Epidermal melanocyte (primary cell): Measurements from ENCODE around the gene PBX4.

Experiments used
- DNase-seq: peaks from one replicate; pipeline ENCODE4 v3.0.0; 2011; ENCODE audit warnings: low spot score; ENCODE audit not compliant: insufficient read length

Gene PBX4

DNA sequence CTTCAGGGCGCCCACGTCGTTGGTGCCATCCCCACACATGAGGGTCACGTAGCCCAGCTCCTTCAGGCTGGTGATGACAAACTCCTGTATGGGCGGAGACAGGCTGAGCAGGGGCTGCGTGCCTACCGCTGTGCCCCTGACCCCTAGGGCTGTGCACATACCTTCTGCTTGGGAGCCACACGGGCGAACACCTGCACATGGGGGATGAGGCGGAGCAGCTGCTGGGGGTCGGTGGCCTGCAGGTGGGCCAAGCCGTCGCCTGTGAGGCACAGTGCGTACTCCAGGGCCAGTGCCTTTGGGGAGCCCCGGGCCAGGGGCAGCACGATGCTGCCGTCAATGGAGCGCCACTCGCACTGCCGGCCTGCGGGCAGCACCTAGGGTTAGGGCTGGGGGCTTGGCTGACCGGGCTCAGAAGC, 31.1 kb upstream of the PBX4 start:
- peak; percentile 8 for DNase-seq

DNA sequence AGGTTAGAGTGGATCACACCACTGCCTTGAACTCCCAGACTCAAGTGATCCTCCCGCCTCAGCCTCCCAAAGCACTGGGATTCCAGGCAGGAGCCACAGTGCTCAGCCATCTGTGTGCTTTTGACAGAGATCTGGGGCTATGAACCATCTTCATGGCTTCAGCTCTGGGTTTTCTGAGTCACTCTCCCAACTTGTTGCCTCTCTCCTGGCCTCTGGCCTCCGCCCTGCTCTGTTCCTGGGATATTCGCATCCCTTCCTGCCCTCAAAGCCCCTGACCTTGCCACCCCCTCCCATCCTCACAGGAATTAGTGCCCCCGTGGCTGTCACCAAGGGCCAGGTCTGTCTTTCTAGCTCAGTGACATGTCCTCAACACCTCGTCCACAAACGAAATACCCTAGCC, 30.7 kb upstream of the PBX4 start:
- peak; percentile 3 for DNase-seq

DNA sequence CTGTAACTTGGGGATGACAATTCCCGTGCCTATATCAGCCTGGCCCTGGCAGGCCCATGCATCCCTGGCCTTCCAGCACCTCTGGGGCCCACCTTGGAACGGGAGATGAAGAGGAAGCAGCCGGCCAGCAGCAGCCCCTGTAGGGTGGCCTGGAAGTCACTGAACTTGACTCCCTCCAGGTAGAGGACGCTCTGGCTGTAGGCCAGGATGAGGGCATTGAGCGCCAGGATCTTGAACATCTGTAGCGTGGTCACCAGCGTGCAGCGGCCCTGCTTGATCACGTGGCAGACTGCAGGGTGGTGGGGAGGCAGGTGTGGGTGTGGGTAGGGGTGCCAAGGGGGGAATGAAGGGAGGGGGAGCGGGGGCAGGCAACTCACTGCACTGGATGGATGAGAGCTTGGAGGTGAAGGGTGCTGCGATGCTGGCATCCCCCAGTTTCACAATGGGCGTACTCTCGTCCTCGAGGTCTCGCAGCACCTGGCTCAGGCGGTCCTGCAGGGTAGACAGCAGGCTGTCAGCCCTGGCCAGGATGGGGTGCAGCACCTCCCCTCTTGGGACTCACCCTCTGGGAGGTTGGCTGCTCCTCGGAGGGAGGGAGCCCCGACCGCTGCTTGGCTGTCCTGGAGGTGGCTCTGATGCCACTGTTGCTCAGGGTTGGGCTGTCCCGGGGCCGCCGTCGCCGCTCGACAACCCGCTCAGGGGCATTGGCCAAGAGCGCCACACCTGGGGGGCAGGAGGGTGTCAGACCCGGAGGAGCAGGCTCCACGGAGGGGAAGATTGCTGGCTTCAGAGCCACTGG, 28.7 kb upstream of the PBX4 start:
- DNase-seq = no peak

DNA sequence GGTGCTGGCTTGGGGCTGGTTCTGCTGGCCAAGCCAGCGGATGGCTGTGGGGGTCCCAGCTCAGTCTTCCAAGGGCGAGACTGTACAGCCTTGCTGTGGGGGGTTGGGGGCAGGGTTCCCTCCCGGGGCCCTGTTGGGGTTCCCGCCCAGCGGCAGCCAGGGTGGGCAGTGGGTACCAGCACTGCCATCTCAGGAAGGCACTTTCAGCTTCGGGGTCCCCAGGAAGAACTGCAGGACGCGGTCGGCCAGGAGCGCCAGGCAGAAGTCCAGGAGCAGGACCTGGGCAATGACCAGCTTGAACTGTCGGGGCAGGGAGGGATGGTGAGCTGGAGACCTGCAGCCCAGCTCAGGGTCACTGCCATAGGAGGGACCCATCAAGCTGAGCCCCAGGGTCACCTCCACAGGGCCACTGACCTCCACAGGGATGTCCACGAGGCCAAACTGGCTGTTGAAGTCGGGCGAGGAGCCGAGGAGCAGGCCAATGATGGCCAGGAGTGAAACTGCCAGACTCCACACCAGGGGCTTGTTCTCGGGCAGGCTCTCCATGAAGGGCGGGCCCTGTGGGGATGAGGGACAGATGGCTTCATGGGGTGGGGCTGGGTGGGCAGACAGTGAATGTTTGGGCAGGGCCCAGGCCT, 26.9 kb upstream of the PBX4 start:
- no peak for DNase-seq

DNA sequence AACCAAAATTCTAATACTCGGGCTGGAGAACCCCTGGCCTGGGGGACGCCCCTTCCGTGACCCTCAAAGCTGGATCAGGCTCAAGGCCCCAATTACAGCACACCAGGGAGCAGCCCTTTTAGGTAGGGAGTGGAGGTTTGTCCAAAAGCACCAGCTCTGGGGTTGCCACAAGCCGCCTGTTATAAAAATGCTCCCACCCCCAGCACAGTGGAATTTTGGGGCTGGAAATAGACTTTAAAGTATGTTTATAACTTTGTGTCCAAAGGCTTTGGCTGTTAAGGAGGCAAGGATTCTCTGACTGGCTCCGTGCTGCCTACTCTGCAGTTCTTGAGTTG, 25.5 kb upstream of the PBX4 start:
- no peak for DNase-seq

DNA sequence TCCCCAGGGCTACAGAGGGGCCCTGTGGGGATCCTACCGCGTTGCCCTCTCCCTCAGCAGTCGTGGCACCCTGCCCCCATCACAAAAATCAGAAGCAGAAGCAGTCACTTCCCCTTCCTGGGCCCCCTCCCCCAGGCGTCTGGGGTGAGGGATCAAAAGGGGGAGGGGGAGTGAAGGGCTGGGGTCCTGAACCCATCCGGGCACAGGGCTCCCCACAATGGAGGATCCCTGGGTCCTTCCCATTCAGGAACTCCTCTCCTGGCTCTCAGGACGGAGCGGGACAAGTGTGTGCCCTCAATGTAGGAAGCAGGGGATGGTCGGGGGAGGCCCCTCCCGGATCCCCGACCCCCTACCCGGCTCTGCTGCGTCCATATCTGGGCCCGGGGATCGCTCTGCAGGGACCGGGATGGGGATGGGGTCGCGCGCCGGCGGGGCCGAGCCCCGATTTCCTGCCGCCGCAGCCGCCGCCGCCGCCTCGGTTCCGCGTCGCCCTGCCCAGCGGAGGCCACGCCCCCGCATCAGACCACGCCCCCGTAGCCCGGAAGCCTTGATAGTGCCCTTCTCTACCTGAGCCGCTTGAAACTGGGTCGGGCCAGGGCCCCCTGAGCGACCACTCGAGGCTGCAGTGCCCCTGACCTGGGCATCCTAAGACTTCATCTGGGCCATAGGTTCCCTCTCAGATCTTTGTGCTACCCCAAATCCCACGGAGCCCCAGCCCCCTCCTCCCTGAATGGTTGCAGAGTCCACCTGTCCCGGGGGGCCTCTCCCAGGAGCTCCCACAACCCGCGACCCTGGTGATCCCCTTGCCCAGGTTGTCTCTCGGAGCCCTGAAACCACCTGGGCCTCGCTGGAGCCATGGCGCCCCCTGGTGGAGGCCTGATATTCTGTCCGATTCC, 24.9 kb upstream of the PBX4 start, which contains the start of gene GMIP:
TSS of gene GMIP (minus strand) at position 500 of the 896 bp plus-strand sequence. CDS start at position 372, 128 bp downstream.
- peak; percentile 94 for DNase-seq

DNA sequence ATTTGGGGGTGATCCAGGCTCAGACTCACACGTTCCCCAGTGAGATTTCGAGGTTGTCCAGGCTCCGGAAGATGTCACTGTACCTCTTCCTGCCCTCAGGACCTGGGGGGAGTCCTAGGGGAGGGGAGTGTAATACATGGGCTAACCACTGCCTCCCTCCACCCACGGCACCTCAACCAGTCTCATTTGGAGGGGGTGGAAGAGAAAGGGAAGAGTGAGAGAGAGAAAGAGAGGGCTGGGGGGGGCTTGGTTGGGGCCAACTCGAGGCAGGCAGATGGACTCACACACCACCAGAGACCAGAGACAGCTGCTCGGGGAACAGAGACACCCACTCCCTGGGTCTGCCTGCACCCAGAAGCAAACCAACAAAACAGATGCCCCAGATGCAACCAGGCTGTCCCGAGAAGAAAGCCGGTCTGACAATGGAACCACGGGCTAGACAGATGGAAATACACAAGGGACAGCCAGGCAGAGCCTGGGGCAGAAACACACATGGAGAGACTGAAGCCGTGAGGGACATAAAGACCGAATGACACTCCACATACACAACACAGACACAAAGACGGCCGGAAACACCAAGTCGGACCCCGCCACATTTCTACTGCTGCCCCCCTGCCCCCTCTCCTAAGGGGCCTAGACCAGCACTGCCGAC, 24.1 kb upstream of the PBX4 start:
- DNase-seq = peak; percentile 66

DNA sequence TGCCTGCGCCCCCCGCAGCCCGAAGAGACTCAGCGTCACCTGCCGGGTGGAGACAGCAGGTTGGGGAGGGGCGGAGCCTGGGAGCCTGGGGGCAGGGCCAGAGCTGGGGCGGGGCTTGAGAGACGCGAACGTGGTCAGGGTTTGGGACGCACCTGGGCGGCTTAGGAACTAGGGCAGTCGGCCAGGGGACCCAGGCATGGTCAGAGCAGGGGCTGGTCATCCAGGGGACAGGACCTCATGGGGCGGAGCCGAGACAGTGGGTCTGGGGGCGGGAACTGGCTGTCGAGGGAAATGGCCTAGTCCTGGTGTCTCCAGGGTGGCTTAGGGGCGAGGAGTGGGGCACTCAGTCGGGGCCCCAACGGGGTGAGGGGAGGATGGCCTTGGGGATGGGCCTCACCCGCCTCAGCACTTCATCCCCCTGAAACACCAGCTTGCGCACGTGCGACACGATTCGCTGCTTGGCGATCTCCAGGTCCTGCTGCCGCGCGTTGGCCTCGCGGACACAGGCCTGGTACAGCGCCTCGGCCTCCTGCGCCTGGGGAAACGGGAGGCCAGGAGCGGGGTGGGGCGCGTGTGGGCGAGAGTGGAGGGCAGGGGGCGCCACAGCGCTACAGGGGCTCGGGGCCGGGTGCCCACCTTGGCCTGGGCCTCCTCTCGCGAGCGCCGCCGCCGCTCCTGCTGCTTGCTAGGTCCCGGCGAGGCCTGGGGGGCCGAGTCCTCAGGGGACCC, 19.2 kb upstream of the PBX4 start:
- DNase-seq = no peak

DNA sequence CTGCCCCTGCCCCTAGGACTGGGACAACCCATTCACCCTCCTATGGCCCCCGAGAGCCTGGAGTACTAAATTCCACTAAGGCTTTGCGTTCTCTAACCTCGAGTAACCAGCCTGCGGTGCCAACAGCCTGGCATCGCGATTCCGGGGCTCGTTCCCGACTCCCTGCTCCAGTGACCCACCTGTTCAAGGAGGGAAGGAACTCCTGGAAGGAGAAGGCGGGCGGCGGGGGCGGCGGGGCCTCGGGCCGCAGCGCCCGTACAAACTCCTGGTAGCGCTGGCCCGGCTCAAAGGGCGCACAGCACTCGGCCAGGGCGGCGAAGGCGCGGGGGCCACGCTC, 18.7 kb upstream of the PBX4 start:
- no peak for DNase-seq

DNA sequence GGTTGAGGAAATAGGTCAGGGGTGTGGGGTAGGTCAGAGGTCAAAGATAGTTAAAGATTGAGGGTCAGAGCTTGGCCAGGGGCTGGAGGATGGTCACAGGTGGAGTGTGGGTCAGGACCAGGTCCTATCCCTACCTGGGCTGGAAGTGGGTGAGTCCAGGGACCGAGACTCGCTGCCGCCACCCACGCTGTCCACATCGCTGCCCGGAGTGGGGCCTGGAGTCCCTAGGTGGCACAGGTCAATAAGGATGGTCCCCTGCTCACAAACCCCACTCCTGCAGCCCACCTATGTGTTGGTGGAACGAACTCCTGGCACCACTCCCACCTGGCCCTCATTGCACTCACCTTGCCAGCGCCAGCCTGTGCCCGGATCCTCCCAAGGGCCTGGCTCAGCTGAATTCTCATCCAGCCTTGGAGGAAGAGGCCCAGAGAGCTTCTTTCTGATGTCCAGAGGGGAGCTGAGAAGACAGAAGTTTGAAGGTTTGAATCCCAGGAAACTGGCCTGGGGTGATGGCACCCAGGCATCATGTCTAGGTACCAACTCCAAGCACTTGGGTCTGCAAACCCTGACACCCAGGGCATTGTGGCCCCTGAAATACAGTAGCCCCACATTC, 18.2 kb upstream of the PBX4 start:
- no peak for DNase-seq

DNA sequence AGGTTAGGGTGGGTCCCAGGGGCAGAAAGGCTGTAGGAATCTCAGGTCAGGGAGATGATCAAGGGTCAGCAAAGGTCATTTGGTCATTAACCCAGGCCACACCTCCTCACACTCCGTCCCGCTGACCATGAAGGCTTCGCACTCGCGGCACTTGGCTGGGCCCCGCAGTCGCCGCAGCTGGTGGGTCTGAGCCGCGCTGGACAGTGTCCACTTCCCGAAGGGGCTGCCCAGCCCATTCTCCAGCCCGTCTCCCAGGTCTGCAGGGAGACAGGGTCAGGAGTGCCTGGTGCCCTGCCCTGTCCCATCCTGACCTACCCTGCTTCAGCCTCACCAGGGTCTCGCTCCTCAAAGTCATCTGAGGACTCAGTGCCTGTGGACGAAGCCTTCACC, 16.8 kb upstream of the PBX4 start:
- no peak for DNase-seq

DNA sequence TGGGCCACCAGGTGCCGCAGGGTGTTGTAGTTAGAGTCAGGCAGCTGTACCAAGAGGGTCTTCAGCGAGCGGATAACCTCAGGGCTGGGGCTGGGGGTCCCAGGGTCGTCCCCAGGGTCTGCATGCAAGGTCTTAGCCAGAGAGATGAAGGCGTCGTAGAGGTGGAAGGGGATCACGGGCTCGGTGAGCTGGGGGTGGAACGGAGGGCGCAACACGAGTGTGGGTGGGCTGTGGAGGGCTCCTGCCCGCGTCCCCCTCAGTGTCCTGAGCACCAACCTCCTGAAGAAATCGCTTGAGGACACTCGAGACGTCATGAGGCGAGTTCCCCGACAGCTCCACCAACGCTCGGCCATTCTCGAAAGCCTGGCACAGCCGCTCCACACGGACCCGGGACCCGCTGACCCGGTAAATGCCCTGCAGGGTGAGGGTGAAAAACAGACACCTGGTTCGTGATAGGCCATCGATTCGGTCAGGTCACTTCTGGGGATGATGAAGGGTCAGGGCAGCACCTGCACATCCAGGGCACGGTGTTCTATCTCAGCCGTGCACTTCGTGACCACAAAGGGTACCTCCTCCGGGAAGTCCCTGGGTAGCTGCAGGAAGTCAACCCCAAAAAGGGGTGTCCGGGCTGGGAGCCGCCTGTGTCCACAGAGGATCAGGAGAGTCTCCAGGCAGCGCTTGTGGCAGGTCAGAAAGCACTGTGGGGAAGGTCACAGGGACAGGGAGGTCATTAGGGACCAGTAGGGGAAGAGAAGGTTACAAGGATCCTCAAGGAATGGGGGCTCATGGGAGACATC, 16.2 kb upstream of the PBX4 start:
- DNase-seq = no peak

DNA sequence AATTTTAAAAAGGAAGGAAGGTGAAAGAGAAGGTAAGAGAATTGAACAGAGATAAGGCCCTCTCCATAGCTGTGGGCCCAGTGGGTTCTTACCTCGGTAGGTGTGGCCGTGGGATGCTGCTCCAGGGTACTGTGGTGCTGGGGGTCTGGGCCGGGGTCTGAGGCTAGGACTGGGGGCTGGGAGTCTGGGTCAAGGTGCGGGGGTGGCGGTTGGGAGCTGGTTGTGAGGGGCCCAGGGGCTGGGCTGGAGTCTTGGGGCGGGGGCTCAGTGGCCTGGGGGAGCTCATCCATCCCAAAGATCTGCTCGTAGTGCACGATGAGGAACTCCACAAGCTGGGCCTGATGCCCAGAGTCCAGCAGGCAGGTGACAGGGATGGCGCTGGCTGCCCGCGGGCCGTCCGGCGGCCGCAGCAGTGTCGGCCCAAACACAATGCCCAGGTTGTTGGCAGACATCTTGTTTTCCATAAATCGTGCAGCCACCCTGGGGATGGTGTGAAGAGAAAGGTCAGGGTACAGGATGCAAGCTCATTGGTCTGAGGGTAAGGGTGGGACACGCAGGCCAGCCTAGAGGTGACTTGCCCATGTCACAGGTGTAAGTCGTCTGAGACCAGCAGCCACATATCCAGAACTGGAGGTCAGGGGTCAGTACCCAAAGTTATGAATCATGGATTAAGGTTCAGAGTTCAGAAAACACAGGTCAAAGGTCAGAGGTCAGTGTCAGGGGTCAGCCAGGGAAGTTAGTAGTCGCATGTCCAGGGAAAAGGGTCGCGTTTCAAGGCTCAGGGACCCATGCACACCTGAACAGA, 15.4 kb upstream of the PBX4 start:
- no peak for DNase-seq

DNA sequence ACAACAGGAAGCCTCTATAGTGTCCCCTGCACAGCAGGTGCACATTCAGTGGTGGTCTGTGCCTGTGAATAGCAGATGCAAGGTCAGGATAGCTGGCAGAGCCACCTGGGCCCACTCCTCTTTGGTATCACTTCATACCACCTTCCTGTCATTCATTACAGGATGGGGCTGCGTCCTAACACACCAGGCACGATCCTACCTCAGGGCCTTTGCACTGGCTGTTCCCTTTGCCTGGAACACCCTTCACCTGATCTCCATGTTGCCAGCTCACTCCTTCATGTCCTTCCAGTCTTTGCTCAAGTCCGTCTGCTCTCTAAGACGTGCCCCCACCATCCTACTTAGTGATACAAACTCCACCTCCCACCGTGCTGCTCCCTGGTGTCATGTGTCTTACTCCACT, 14.2 kb upstream of the PBX4 start:
- DNase-seq = no peak

DNA sequence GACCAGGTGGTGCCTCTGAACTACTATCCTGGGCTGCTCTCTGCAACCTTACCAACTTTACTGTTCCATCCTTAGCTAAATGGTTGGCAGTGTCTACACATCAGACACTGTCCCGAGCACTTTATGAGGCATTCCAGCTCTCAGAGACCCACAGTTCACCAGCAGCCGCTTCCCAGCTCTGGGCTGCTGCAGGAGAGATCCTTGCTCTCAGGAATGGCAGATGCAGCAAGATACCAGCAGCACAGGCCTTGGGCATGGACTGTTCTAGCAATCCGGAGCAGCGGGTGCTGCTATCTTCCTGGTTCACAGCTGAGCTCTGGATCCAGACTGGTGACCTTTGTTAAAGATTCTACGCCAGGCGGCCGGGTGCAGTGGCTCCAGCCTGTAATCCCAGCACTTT, 12.9 kb upstream of the PBX4 start:
- DNase-seq = no peak

DNA sequence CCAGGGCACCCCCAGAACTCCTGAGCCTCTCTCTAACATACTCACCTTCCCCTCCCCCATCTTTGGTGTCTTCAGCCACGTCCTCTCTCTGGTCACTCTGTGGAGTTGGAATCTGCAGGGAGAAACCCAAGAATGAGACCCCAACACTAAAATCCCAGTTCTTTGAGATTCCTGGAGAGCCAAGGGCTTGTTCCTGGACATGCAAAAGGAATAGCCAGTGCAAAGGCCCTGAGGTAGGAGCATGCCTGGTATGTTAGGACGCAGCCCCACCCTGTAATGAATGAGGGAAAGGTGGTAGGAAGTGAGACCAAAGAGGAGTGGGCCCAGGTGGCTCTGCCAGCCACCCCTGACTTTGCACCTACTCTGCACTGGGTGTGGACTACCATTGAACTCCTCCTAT, 11.9 kb upstream of the PBX4 start:
- DNase-seq = no peak

DNA sequence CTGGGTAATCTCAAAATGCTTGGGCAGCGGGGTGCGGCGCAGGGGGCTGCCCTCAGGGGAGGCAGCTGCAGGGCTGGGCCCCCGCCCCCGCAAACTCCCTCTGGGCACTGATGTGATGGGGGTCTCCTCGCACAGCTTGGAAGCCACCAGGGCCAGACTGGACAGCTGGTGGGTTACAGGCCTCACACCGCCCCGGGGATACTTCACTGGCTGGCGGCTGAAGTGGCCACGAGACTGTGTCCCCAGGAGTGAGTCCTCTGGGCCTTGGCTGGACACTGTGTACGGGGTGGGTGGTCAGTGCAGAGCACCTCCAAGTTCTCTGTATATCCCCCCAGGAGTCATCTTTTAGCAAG, 11.6 kb upstream of the PBX4 start:
- no peak for DNase-seq

DNA sequence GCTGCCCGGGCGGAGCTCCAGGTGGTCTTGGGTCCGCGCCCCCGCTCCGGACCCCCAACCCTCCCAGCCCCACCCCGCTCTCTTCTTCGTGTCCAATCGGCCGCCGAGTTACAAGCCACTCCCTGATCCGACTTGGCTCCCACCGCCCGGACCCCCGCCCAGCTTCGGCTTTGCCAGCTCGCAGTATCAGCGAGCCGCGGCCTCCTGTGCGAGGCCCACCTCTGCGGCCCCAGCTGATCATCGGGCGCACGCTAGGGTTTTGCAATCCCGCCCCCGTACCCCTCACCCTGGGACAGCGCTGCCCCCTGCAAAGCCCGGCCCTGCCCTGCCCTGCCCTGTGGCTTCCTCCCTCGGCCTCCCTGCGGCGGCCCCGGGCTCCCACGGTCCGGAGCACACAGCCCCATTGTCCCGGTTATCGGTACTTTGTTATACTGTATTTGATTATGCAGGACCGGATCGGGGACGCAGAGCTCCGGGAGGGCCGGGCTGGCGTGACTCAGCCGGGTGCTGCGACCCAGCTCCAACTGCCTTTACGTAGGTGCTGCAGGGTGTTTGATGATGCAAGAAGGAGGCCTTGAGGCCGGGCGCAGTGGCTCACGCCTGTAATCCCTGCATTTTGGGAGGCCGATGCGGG, 10.1 kb upstream of the PBX4 start:
- DNase-seq = peak; percentile 75
